ENCODE measurements around the gene TBC1D2. TPM values are rescaled to one million over a fixed set of nuclear protein-coding genes. Genes with fewer than 3 reads are reported as not detected.
A peak's percentile ranks its signal among the peaks of the same experiment; 100 is the strongest.

The TBC1D2 gene
- total RNA-seq, 1 donor: 114 TPM

DNA sequence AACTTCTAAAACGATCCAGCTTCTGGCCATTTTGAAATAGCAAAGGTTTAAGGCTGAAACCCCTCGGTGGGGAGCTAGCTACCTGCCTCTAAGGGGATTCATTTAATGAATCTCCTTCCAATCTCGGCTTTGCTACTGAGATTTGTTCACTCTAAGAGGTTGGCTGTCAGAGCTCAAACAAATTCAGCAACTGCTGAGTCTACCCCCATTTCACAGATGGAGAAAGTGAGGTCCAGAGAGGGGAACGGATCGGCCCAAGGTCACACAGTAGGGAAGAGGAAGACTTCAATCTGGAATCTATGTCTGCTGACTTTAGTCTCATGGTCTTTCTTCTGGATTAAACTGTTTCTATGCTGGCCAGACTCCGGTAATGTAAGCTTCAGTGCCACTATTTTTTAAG lies 66.0 kb downstream of the TBC1D2 start:
- H3K27ac ChIP-seq (ENCODE audit: low read depth, low read length): no peak overlapping the region
- DNase-seq (ENCODE audit: insufficient read length, low spot score, missing footprints): no peak
- H3K27me3 ChIP-seq (ENCODE audit: insufficient read depth, low read length): peaks cover 7% of the 10 kb centered on the region
- no peak overlapping the region for H2AFZ ChIP-seq (ENCODE audit: low read length)
- H3K4me3 ChIP-seq (ENCODE audit: insufficient read depth, low read length): no peak overlapping the region
- H3K9me3 ChIP-seq (ENCODE audit: low read depth, low read length): no peaks in the 10 kb centered on the region
- no peaks in the 10 kb centered on the region for H3K79me2 ChIP-seq (ENCODE audit: insufficient read depth, low read length)
- H3K36me3 ChIP-seq (ENCODE audit: insufficient read depth, low read length): no peaks in the 10 kb centered on the region
- no peaks in the 10 kb centered on the region for H4K20me1 ChIP-seq (ENCODE audit: insufficient read depth, low read length)
- TF ChIP-seq, protein P1, sequence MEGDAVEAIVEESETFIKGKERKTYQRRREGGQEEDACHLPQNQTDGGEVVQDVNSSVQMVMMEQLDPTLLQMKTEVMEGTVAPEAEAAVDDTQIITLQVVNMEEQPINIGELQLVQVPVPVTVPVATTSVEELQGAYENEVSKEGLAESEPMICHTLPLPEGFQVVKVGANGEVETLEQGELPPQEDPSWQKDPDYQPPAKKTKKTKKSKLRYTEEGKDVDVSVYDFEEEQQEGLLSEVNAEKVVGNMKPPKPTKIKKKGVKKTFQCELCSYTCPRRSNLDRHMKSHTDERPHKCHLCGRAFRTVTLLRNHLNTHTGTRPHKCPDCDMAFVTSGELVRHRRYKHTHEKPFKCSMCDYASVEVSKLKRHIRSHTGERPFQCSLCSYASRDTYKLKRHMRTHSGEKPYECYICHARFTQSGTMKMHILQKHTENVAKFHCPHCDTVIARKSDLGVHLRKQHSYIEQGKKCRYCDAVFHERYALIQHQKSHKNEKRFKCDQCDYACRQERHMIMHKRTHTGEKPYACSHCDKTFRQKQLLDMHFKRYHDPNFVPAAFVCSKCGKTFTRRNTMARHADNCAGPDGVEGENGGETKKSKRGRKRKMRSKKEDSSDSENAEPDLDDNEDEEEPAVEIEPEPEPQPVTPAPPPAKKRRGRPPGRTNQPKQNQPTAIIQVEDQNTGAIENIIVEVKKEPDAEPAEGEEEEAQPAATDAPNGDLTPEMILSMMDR (IDR thresholded peaks at IDR 0.05; ENCODE audit: extremely low read depth, low read depth, low read length): no peak
- no peak overlapping the region for H3K4me2 ChIP-seq (ENCODE audit: insufficient read depth, low read length)
- peaks cover 5% of the 10 kb centered on the region for H3K4me1 ChIP-seq (ENCODE audit: insufficient read depth, low read length)

DNA sequence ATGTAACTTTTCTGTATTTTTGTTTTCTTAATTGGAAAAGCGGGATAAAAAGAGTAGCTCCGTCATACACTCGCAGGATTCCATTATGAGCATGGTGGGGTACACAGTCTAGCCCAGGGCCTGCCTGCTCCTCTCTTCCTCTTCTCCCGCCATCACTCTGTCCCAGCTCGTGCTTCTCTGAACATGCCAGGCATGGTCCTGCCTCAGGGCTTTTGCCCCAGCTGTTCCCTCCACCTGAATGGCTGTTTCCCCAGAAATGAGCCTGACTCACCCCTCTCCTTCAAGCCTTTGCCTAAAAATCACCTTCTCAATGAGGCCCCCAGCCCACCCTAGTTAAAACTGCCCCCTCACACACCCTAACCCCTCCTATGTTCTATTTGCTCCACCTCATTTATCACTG lies 67.5 kb downstream of the TBC1D2 start:
- TF ChIP-seq, protein P1 (IDR thresholded peaks at IDR 0.05; ENCODE audit: extremely low read depth, low read depth, low read length): no peak
- no peak for DNase-seq (ENCODE audit: insufficient read length, low spot score, missing footprints)
- Histone ChIP-seq H3K4me1 (ENCODE audit: insufficient read depth, low read length) (peaks cover 1% of the 10 kb centered on the region), H3K4me2 (ENCODE audit: insufficient read depth, low read length) (no peak overlapping the region), H3K27ac (ENCODE audit: low read depth, low read length) (no peak overlapping the region), H3K9me3 (ENCODE audit: low read depth, low read length) (no peaks in the 10 kb centered on the region), H3K4me3 (ENCODE audit: insufficient read depth, low read length) (no peak overlapping the region), H3K27me3 (ENCODE audit: insufficient read depth, low read length) (peaks cover 7% of the 10 kb centered on the region), H4K20me1 (ENCODE audit: insufficient read depth, low read length) (no peaks in the 10 kb centered on the region), H2AFZ (ENCODE audit: low read length) (no peak overlapping the region), H3K36me3 (ENCODE audit: insufficient read depth, low read length) (no peaks in the 10 kb centered on the region), H3K79me2 (ENCODE audit: insufficient read depth, low read length) (no peaks in the 10 kb centered on the region)

DNA sequence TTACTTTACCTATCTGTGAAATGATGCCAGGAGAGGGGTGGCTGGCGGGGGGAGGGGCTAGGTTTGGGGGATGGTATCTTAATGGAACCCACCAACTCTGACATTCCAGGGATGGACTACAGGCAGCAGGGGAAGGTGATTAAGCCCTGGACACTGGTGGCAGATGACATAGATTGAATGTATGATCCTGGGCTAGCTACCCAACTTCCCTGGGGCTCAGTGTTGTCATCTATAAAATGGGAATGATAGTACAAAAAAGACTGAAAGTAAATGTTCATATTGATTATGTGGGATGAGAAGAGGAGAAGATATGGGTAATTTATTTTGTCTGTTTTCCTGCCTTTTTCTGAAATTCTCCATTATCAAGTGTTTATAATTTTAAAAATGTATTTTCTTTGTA lies 69.2 kb downstream of the TBC1D2 start:
- TF ChIP-seq, protein P1 (IDR thresholded peaks at IDR 0.05; ENCODE audit: extremely low read depth, low read depth, low read length): no peak
- Histone ChIP-seq H4K20me1 (ENCODE audit: insufficient read depth, low read length) (no peaks in the 10 kb centered on the region), H3K4me1 (ENCODE audit: insufficient read depth, low read length) (no peaks in the 10 kb centered on the region), H3K27me3 (ENCODE audit: insufficient read depth, low read length) (peaks cover 2% of the 10 kb centered on the region), H3K36me3 (ENCODE audit: insufficient read depth, low read length) (no peaks in the 10 kb centered on the region), H3K4me2 (ENCODE audit: insufficient read depth, low read length) (no peak overlapping the region), H3K9me3 (ENCODE audit: low read depth, low read length) (no peaks in the 10 kb centered on the region), H3K4me3 (ENCODE audit: insufficient read depth, low read length) (no peak overlapping the region), H2AFZ (ENCODE audit: low read length) (no peak overlapping the region), H3K79me2 (ENCODE audit: insufficient read depth, low read length) (no peaks in the 10 kb centered on the region), H3K27ac (ENCODE audit: low read depth, low read length) (no peak overlapping the region)
- DNase-seq (ENCODE audit: insufficient read length, low spot score, missing footprints): no peak

DNA sequence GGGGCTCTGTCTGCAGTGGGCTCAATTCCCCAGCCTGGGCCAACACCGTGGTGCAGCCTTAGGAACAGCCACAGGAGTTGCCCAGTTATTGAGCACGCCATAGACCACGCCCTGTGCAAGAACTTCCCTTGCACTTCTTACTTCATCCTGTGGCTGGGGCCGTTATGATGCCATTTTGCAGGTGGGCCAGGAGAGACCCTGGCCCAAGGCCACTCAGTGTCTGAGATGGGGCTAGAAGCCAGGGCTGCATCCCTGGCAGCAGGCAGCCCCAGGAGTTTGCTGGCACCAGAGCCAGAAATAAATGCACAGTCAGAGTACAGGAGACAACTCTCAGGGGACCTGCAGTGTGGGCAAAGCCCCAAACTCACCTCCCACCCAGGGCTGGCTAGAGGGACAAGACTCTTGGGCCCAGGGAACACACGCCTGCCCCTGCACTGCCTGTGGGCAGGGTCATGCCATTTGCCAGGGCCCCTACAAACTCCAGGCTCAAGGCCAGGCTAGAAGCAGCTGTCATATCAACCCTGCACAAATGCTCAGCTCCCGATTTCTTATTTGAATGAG lies 69.8 kb downstream of the TBC1D2 start:
- H2AFZ ChIP-seq (ENCODE audit: low read length): no peak overlapping the region
- no peak overlapping the region for H3K4me2 ChIP-seq (ENCODE audit: insufficient read depth, low read length)
- H3K27ac ChIP-seq (ENCODE audit: low read depth, low read length): no peak overlapping the region
- H3K4me3 ChIP-seq (ENCODE audit: insufficient read depth, low read length): no peak overlapping the region
- DNase-seq (ENCODE audit: insufficient read length, low spot score, missing footprints): peak; percentile 72
- TF ChIP-seq, protein P1 (IDR thresholded peaks at IDR 0.05; ENCODE audit: extremely low read depth, low read depth, low read length): no peak
- H3K9me3 ChIP-seq (ENCODE audit: low read depth, low read length): no peaks in the 10 kb centered on the region
- no peaks in the 10 kb centered on the region for H3K36me3 ChIP-seq (ENCODE audit: insufficient read depth, low read length)
- no peaks in the 10 kb centered on the region for H4K20me1 ChIP-seq (ENCODE audit: insufficient read depth, low read length)
- no peaks in the 10 kb centered on the region for H3K27me3 ChIP-seq (ENCODE audit: insufficient read depth, low read length)
- no peaks in the 10 kb centered on the region for H3K79me2 ChIP-seq (ENCODE audit: insufficient read depth, low read length)
- no peaks in the 10 kb centered on the region for H3K4me1 ChIP-seq (ENCODE audit: insufficient read depth, low read length)

All from osteoblast (primary cell).